ENCODE results near the gene VWA5B2. TPM values are rescaled to one million over a fixed set of nuclear protein-coding genes. Genes with fewer than 3 reads are reported as not detected.
A peak's percentile ranks its signal among the peaks of the same experiment; 100 is the strongest.

VWA5B2 gene
- total RNA-seq, 1 experiment from 2014 or later: 2.7 TPM

DNA sequence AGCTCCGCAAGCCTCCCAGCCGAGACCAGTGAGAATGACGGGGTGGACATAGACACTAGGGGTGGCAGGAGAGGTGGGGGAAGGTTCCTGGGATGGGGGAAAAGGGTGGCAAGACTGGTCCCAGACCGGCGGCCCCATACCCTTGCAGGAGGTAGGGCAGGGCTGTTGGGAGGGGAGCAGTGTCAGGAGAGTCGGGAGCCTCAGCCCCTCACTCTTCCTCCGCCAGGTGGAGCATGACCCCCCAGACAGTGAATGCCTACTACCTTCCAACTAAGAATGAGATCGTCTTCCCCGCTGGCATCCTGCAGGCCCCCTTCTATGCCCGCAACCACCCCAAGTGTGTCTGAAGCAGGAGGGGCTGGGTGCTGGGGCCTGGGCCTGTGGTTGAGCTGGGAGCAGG lies 60.9 kb downstream of the VWA5B2 start:
- H4K91ac ChIP-seq (ENCODE audit: insufficient read length, low read depth, low read length): no peak overlapping the region

More for the DNA sequence above, 60.9 kb downstream of the VWA5B2 start:
- no peak overlapping the region; a peak in 1 of 7 replicates for H3K27ac Mint-ChIP-seq
- no peak overlapping the region for H2AFZ ChIP-seq (ENCODE audit: low read length)
- H3K4ac ChIP-seq (ENCODE audit: low read depth, low read length): no peak overlapping the region
- TF ChIP-seq, protein P1, sequence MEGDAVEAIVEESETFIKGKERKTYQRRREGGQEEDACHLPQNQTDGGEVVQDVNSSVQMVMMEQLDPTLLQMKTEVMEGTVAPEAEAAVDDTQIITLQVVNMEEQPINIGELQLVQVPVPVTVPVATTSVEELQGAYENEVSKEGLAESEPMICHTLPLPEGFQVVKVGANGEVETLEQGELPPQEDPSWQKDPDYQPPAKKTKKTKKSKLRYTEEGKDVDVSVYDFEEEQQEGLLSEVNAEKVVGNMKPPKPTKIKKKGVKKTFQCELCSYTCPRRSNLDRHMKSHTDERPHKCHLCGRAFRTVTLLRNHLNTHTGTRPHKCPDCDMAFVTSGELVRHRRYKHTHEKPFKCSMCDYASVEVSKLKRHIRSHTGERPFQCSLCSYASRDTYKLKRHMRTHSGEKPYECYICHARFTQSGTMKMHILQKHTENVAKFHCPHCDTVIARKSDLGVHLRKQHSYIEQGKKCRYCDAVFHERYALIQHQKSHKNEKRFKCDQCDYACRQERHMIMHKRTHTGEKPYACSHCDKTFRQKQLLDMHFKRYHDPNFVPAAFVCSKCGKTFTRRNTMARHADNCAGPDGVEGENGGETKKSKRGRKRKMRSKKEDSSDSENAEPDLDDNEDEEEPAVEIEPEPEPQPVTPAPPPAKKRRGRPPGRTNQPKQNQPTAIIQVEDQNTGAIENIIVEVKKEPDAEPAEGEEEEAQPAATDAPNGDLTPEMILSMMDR (conservative IDR thresholded peaks at IDR 0.05): peak; percentile 38; the same call in 2 of the 3 replicates
- no peak overlapping the region for H3K9ac ChIP-seq (ENCODE audit: extremely low read depth, insufficient read length, low read length)
- no peak overlapping the region for H3T11ph ChIP-seq (ENCODE audit: low read length)
- no peaks in the 10 kb centered on the region for H3K9me3 Mint-ChIP-seq
- no peaks in the 10 kb centered on the region for H3K27me3 ChIP-seq (ENCODE audit: insufficient read depth, low read length)
- no peak overlapping the region for H3K56ac ChIP-seq (ENCODE audit: insufficient read length, low read depth, low read length)
- H3K23ac ChIP-seq (ENCODE audit: insufficient read length, low read depth, low read length): no peak overlapping the region
- no peak overlapping the region for H2BK15ac ChIP-seq (ENCODE audit: low read depth, low read length)
- H3K23me2 ChIP-seq (ENCODE audit: insufficient read length, low read depth, low read length, poor library complexity, severe bottlenecking): no peaks in the 10 kb centered on the region
- H4K5ac ChIP-seq (ENCODE audit: insufficient read length, low read depth, low read length): no peak overlapping the region
- peak; percentile 45 for DNase-seq
- no peaks in the 10 kb centered on the region for H3K4me1 ChIP-seq (ENCODE audit: insufficient read depth, low read length)
- no peaks in the 10 kb centered on the region for H4K20me1 ChIP-seq (ENCODE audit: control insufficient read depth, insufficient read depth, insufficient read length)
- no CpG with 5 or more reads among the region's 10 CpGs for WGBS (ENCODE audit: extremely low coverage, insufficient read length, low lambda C conversion rate)
- no peak overlapping the region for H2BK5ac ChIP-seq (ENCODE audit: insufficient read length, low read length)
- no peaks in the 10 kb centered on the region for H3K79me1 ChIP-seq (ENCODE audit: insufficient read depth, low read depth, low read length, poor library complexity, severe bottlenecking)
- H3K27ac ChIP-seq (ENCODE audit: insufficient read length, low read depth, low read length): no peak overlapping the region
- no peak overlapping the region for H3K4me2 ChIP-seq (ENCODE audit: insufficient read depth, insufficient read length, low read length)
- H2BK20ac ChIP-seq (ENCODE audit: low read depth, low read length, poor library complexity, severe bottlenecking): no peak overlapping the region
- H2AK5ac ChIP-seq (ENCODE audit: insufficient read length, low read length): no peak overlapping the region
- no peak overlapping the region for H2BK120ac ChIP-seq (ENCODE audit: low read depth, low read length, poor library complexity, severe bottlenecking)
- no peaks in the 10 kb centered on the region for H3K9me3 ChIP-seq (ENCODE audit: control insufficient read depth, low read depth, low read length)
- no peak overlapping the region for H3K14ac ChIP-seq (ENCODE audit: insufficient read depth, low read length)
- H3K4me3 Mint-ChIP-seq: no peak overlapping the region
- no peaks in the 10 kb centered on the region for H3K79me2 ChIP-seq (ENCODE audit: insufficient read depth, low read length)
- H3K36me3 Mint-ChIP-seq (ENCODE audit: insufficient read depth in 1 of 3, low read depth in 3 of 3): no peaks in the 10 kb centered on the region; a peak in 1 of 7 replicates
- no peak overlapping the region for H4K8ac ChIP-seq (replicated peaks; ENCODE audit: insufficient read length, low read depth, low read length)
- H2BK12ac ChIP-seq (ENCODE audit: insufficient read length, low read depth, low read length): no peak overlapping the region
- peaks cover 12% of the 10 kb centered on the region for H3K27me3 Mint-ChIP-seq (ENCODE audit: low read depth)
- no peaks in the 10 kb centered on the region for H3K4me1 Mint-ChIP-seq
- H3K18ac ChIP-seq (ENCODE audit: insufficient read length, low read depth, low read length): no peak overlapping the region
